GM12874 (cell line): ENCODE results near the gene PLCH2.

ENCODE experiments used
- TF ChIP-seq, protein P1 (sequence below): IDR thresholded peaks from 2 replicates; pipeline ENCODE4 v1.5.1; 2011; ENCODE audit warnings: low read depth, mild to moderate bottlenecking, control low read depth, low read length, moderate library complexity; ENCODE audit not compliant: insufficient read depth

The PLCH2 gene

DNA sequence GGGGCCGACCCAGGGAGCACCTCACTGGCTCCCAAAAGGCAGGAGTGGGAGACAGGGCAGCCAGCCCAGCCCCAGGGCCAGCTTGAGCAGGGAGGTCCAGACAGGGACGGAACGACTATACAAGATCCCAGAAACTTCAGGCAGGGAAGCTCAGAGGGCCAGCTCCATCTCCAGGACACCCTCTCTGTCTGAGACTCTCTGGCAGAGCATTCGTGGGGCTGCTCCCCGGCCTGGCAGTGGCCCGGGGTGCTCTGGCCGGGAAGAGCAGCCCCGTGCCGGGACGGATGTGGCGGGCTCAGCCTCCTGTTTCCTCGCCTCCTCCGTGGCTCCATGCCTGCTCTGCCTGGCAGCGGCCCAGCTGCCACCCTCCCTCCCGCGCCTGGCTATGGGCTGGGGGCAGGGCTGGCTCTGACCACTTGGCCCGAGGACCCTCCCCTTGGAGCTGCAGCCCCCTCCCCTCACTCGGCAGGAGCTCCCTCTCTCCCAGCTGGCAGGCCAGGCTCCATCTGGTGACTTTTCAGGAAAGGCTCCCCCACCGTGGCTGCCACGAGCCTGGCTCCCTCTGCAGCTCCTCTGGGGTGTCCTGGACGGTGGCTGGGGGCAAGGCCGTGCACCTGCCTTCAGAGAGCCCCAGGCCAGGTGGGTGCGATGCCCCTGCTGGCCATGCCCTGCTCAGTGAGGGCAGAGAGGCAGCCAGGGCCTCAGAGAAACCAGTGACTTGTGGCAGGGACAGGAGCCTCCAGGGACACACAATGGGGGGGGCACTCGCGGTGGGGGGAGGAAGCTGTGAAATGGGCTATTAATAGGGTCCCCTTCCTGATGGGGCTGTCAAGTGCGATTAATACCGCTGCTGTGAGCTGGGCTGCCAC is 5.6 kb upstream of the PLCH2 start:
- TF ChIP-seq, protein P1, sequence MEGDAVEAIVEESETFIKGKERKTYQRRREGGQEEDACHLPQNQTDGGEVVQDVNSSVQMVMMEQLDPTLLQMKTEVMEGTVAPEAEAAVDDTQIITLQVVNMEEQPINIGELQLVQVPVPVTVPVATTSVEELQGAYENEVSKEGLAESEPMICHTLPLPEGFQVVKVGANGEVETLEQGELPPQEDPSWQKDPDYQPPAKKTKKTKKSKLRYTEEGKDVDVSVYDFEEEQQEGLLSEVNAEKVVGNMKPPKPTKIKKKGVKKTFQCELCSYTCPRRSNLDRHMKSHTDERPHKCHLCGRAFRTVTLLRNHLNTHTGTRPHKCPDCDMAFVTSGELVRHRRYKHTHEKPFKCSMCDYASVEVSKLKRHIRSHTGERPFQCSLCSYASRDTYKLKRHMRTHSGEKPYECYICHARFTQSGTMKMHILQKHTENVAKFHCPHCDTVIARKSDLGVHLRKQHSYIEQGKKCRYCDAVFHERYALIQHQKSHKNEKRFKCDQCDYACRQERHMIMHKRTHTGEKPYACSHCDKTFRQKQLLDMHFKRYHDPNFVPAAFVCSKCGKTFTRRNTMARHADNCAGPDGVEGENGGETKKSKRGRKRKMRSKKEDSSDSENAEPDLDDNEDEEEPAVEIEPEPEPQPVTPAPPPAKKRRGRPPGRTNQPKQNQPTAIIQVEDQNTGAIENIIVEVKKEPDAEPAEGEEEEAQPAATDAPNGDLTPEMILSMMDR = no peak

DNA sequence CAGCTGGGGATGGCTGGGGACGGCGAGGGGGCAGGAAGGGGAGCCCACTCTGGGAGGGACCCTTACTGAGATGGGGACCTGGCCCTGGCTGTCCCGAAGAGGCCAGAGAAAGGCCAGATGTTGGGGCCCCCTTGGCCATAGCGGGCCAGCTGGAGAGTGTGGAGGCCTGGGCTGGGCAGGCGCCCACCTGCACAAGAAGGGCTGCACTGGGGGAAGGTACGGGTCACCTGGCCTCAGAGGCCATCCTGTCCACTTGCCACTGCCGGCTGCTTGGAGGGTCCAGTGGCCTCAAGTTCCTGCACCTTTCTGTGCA is 5.0 kb upstream of the PLCH2 start:
- TF ChIP-seq, protein P1 = no peak

DNA sequence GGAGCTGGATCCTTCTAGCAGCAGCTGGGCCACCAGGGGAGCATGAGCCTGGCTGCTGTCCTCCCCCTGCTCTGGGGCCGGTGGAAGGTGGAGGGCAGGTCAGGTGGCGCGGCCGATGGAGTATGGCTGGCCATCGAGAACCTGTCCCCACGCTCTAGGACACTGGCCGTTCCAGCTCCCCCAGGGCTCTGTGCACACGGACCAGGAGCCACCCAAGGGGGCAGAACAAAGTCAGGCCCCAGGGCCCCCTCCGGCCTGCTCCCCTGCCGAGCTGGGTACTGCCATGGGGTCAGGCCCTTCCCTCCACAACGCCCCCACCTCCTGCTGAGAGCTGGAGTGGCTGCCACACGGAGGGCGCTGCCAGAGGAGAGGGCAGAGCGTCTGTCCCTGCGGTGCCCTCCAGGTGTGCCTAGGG is 4.5 kb upstream of the PLCH2 start:
- TF ChIP-seq, protein P1 = no peak

DNA sequence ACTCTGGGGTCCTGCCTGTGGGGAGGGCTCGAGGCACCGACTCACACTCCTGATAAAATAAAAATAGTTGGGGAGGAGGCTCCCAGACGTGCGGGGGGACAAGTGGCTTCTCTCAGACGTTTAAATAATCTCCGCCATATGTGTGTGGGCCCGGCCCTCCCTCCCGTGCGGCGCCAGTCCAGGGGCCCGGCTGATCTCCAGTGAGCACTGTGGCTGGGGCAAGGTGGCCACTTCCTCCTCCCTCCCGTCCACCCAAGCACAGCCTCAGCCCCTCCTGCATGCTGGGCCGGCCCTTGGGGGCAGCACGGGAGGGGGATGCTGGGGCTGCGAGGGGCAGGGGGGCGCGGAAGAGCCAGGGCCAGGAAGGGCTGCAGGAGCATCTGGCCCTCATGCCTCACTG is 4.0 kb upstream of the PLCH2 start:
- TF ChIP-seq, protein P1 = no peak

DNA sequence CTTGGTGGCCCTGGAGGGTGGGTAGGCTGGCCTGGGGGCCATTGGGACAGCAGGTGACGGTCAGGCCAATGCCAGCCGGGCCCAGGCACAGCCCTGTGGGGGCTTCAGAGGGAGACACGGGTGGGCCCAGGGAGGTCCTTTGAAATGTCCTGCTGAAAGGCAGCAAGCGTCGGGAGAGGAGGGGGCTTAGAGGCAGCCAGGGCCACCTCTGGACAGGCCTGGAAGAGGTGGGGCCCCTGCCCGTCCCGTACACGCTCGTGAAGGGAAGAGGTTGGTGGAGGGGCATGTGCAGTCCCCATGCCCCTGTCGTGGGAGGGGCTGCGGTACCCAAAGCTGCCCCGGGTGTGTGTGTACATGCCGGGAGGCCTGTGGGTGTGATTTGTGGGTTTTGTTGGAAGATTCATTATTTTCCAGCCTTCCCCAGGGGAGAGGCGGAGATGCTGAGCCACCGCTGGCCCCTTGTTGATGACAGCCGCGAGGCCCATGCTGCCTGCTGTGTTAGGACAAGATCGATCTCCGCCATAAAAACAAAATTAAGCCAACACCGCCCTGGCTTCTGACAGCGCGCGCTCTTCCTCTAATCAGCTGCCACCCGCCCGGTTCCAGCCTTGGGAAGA is 3.4 kb upstream of the PLCH2 start:
- TF ChIP-seq, protein P1 = no peak

DNA sequence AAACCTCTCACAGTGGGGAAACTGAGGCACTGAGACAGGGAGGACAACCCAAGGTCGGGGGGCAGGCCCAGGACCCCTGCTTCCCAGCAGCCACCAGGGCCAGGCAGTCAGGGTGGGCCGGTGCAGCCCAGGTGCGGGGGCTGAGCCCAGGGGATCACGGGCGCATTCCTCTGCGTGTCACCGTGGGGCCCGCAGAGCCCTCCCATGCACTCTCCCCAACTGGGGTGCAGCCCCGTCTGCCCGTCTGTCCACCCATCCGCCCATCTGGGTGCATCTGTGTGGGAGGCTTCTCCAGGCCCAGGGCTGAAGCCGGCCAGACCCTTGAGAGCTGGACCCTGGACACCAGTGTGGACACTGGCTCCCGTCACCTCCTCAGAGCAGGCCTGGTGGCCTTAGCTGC is 2.9 kb upstream of the PLCH2 start:
- TF ChIP-seq, protein P1 = no peak

DNA sequence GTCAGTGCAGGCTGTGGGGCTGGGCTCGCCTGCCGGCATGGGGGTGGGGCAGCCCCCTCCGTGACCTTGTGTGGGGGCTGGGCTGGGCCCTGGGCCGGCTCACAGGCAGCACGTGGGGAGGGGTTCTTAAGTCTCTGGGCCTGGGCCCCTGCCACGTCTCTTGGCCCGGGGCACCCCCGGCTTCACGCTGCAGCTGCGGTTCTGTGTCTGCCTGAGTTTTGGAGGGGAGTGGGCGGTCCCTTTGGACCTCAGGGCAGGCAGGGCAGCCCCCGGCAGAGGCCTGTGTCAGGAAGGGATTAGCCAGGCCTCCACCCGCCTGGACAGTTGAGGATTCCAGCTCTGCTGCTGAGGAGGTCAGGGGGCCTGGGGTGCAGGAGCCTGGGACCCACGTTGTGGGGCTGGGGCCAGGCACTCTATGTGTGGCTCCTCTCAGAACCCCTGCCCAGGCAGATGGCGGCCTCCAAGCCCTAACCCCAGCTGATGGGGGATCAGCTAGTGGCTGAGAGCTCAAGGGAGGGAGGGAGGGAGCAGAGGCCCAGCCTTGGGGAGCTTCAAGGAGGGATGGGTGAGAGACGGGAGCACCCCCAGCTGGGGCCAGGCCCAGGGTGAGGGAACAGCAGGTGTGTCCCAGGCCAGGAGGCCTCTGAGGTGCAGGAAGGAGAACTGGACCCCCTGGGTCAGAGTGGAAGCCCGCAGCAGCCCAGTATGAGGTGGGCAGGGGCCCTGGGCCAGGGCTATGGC is 1.8 kb upstream of the PLCH2 start:
- TF ChIP-seq, protein P1 = no peak
